NCI-H510A (cell line): Measurements from ENCODE around the gene FPR1.

ENCODE experiments used
- DNase-seq: peaks from one replicate; lab custom pipeline; 2025; lab: John Stamatoyannopoulos, UW

Gene FPR1

GRCh38 chr19:51751655-51752054 is at the start of gene FPR1:
Gene FPR1 (minus strand): TSS chr19:51751878. CDS start chr19:51746994, 4,884 bp downstream.
- DNase-seq = no peak

- DNase-seq = no peak
Measured at GRCh38 chr19:51800473-51801244, 49.0 kb upstream of the FPR1 start.

- DNase-seq = no peak
Measured at GRCh38 chr19:51799774-51800472, 48.2 kb upstream of the FPR1 start.

GRCh38 chr19:51799034-51799773 is 47.5 kb upstream of the FPR1 start:
- DNase-seq = no peak

- DNase-seq = no peak
Measured at GRCh38 chr19:51798062-51798461, 46.4 kb upstream of the FPR1 start.

GRCh38 chr19:51797480-51797879 is 45.8 kb upstream of the FPR1 start:
- no peak for DNase-seq

GRCh38 chr19:51796195-51796679 is 44.6 kb upstream of the FPR1 start:
- no peak for DNase-seq

GRCh38 chr19:51794885-51795490 is 43.3 kb upstream of the FPR1 start, which contains the start of gene FPR3:
Gene FPR3 (plus strand): TSS chr19:51795157. CDS start chr19:51823749, 28,592 bp downstream.
- no peak for DNase-seq

- no peak for DNase-seq
Measured at GRCh38 chr19:51793994-51794393, 42.3 kb upstream of the FPR1 start.

- no peak for DNase-seq
Measured at GRCh38 chr19:51792932-51793331, 41.3 kb upstream of the FPR1 start.

GRCh38 chr19:51789061-51789795 is 37.5 kb upstream of the FPR1 start:
- DNase-seq = no peak

GRCh38 chr19:51788029-51788428 is 36.4 kb upstream of the FPR1 start:
- DNase-seq = no peak

GRCh38 chr19:51786646-51787494 is 35.2 kb upstream of the FPR1 start:
- DNase-seq = no peak

GRCh38 chr19:51784922-51785690 is 33.4 kb upstream of the FPR1 start:
- no peak for DNase-seq

- no peak for DNase-seq
Measured at GRCh38 chr19:51784109-51784785, 32.6 kb upstream of the FPR1 start.

GRCh38 chr19:51783372-51783771 is 31.7 kb upstream of the FPR1 start:
- no peak for DNase-seq

GRCh38 chr19:51781999-51782398 is 30.3 kb upstream of the FPR1 start:
- DNase-seq = no peak

- DNase-seq = no peak
Measured at GRCh38 chr19:51780270-51780669, 28.6 kb upstream of the FPR1 start.

- no peak for DNase-seq
Measured at GRCh38 chr19:51779703-51780102, 28.0 kb upstream of the FPR1 start.
